HepG2 (cell line): ENCODE results near the gene MED9. TPM values are rescaled to one million over a fixed set of nuclear protein-coding genes. Genes with fewer than 3 reads are reported as not detected.

Experiments
- AKNA ChIP-seq: sonication (generic); formaldehyde crosslinking; IDR thresholded peaks from 2 replicates; pipeline ENCODE4 v1.4.0; 2020; ENCODE audit warnings: missing genetic modification reagents, borderline replicate concordance
- ARID3A ChIP-seq: IDR thresholded peaks from 2 replicates; pipeline ENCODE4 v1.6.1; 2012; ENCODE audit warnings: low read depth, low read length, improper control_type of control experiment
- CBX1 ChIP-seq: IDR thresholded peaks from one replicate; pipeline ENCODE4 v1.6.1; 2016; ENCODE audit warnings: antibody characterized with exemption, low read depth
- MLLT10 ChIP-seq: sonication (generic); formaldehyde crosslinking; IDR thresholded peaks from 2 replicates; pipeline ENCODE4 v1.4.0; 2020; ENCODE audit warnings: missing genetic modification reagents
- SMC3 ChIP-seq: IDR thresholded peaks from 2 replicates; pipeline ENCODE4 v1.6.1; 2011; ENCODE audit warnings: low read length, improper control_type of control experiment
- ZNF280D ChIP-seq: sonication (generic); formaldehyde crosslinking; IDR thresholded peaks from 2 replicates; pipeline ENCODE4 v1.5.1; 2020; ENCODE audit warnings: mild to moderate bottlenecking, missing genetic modification reagents
- ZNF460 ChIP-seq: sonication (generic); formaldehyde crosslinking; IDR thresholded peaks from 2 replicates; pipeline ENCODE4 v1.5.1; 2020; ENCODE audit warnings: missing genetic modification reagents, mild to moderate bottlenecking, borderline replicate concordance
- ZNF747 ChIP-seq: sonication (generic); formaldehyde crosslinking; IDR thresholded peaks from 2 replicates; pipeline ENCODE4 v1.8.1; 2023; ENCODE audit warnings: missing genetic modification reagents, mild to moderate bottlenecking, borderline replicate concordance
- ZZZ3 ChIP-seq: sonication (generic); formaldehyde crosslinking; IDR thresholded peaks from 2 replicates; pipeline ENCODE4 v1.4.0; 2020; ENCODE audit warnings: missing genetic modification reagents, mild to moderate bottlenecking, borderline replicate concordance
- polyA plus RNA-seq, 8 experiments: library from polyadenylated mRNA; depleted of rRNA in 3 of 8; stranded (reverse) in 7 of 8; unstranded in 1 of 8; fragments of >200 nt; fragmentation: Illumina TruSeq in 4 of 8; extraction: Trizol in 4 of 8; gene quantifications; 2 replicates each; pipeline versions ENCODE4 v1.2.1 to v1.2.3, GENCODE V29; 2011 to 2016; ENCODE audit warnings: low read depth in 4 of 8, missing spikeins in 1 of 8, mixed read lengths in 1 of 8; ENCODE audit not compliant: insufficient read depth in 1 of 8
- total RNA-seq, 5 experiments: library from RNA; depleted of rRNA; stranded (reverse); fragments of >200 nt; fragmentation: Illumina TruSeq; extraction: Trizol; gene quantifications; 2 replicates each; pipeline ENCODE4 v1.2.3, GENCODE V29; 2016; ENCODE audit warnings: low read depth in 1 of 5

The MED9 gene
- total and polyA plus RNA-seq, 2 of the 13 experiments (the other 11 are each of a cell fraction or from before 2014, with no cell fraction given): 11.9 to 15.1 TPM

GRCh38 chr17:17462048-17462824, 14.6 kb upstream of the MED9 start (continued):
- peak; percentile 69; the same call in 1 of the 2 replicates for TF ChIP-seq ZNF280D (CRISPR knock-in tag)
- TF ChIP-seq CBX1: no peak
- TF ChIP-seq MLLT10 (CRISPR knock-in tag): no peak
- TF ChIP-seq ZNF747 (CRISPR knock-in tag): no peak
- no peak for TF ChIP-seq ZNF460
- no peak for TF ChIP-seq ZZZ3 (CRISPR knock-in tag)
- no peak for TF ChIP-seq SMC3
- no peak for TF ChIP-seq AKNA
- TF ChIP-seq ARID3A: no peak
